ENCODE data around the gene ANAPC2.

DNA sequence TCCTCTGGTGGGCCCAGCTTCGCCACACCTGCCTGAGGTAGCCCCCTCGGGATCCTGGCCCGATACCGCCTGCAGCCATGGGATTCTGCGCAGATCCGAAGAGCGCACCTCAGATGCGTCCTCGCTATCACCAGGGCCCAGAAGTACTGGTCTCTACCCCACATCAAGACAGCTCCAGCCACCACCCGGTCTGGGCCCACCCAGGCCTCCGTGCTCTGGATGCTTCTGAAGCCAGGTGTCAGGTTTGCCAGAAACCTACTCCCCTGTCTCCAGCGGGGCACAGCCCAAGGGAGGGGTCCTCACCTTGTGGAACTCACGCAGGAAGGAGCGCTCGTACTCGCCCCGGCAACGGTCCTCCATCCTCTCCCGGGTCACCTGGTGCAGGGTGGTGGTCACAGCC lies 2.4 kb downstream of the ANAPC2 start:
- TF ChIP-seq, protein P1, sequence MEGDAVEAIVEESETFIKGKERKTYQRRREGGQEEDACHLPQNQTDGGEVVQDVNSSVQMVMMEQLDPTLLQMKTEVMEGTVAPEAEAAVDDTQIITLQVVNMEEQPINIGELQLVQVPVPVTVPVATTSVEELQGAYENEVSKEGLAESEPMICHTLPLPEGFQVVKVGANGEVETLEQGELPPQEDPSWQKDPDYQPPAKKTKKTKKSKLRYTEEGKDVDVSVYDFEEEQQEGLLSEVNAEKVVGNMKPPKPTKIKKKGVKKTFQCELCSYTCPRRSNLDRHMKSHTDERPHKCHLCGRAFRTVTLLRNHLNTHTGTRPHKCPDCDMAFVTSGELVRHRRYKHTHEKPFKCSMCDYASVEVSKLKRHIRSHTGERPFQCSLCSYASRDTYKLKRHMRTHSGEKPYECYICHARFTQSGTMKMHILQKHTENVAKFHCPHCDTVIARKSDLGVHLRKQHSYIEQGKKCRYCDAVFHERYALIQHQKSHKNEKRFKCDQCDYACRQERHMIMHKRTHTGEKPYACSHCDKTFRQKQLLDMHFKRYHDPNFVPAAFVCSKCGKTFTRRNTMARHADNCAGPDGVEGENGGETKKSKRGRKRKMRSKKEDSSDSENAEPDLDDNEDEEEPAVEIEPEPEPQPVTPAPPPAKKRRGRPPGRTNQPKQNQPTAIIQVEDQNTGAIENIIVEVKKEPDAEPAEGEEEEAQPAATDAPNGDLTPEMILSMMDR (conservative IDR thresholded peaks at IDR 0.05; ENCODE audit: low read depth, low read length) = no peak
- TF ChIP-seq POLR2A (IDR thresholded peaks at IDR 0.05; ENCODE audit: low read depth, low read length) (no peak), NFE2L2 (IDR thresholded peaks at IDR 0.05; ENCODE audit: low read depth, low read length) (no peak), RAD21 (IDR thresholded peaks at IDR 0.05; ENCODE audit: low read length) (no peak), MAFK (IDR thresholded peaks at IDR 0.05; ENCODE audit: low read depth, low read length) (no peak), MAZ (IDR thresholded peaks at IDR 0.05; ENCODE audit: borderline replicate concordance, low read depth, low read length) (no peak)
